Natural killer cell (primary cell): ENCODE measurements around the gene ATP1B3. TPM values are rescaled to one million over a fixed set of nuclear protein-coding genes. Genes with fewer than 3 reads are reported as not detected.
"Not testable (repeated sequence)": the region's sequence is repeated elsewhere in the genome, so short reads cannot be mapped to it uniquely, and the experiment has no call there.

Source experiments
- ATAC-seq, 3 donors: fragments of 150-1000 bp in 2 of 3; fragments of 200-7000 bp in 1 of 3; cut with Tn5 transposase; 1 replicate in 1 of 3; 2 replicates in 2 of 3; pipeline ENCODE4 v1.10.0; 2021; ENCODE audit warnings: mild to moderate bottlenecking in 2 of 3, moderate library complexity in 2 of 3
- DNase-seq, 2 donors: peaks; one replicate each; pipeline versions ENCODE4 v3.0.0 to v3.0.0-alpha.2; 2013 to 2021; ENCODE audit warnings: mixed read lengths in 1 of 2
- H3K27ac ChIP-seq: one replicate; pipeline ENCODE4 v1.5.1; 2013; ENCODE audit warnings: mild to moderate bottlenecking, low read length
- H3K27me3 ChIP-seq: one replicate; pipeline ENCODE4 v1.6.1; 2013; ENCODE audit warnings: low read length; ENCODE audit not compliant: control insufficient read depth, insufficient read depth
- H3K36me3 ChIP-seq: one replicate; pipeline ENCODE4 v1.6.1; 2013; ENCODE audit warnings: low read length; ENCODE audit not compliant: control insufficient read depth, insufficient read depth
- H3K4me1 ChIP-seq: one replicate; pipeline ENCODE4 v1.6.1; 2013; ENCODE audit warnings: low read length; ENCODE audit not compliant: control insufficient read depth, insufficient read depth
- H3K4me3 ChIP-seq: one replicate; pipeline ENCODE4 v1.5.1; 2013; ENCODE audit warnings: low read length
- H3K9me3 ChIP-seq: one replicate; pipeline ENCODE4 v1.6.1; 2013; ENCODE audit warnings: low read length; ENCODE audit not compliant: control insufficient read depth, insufficient read depth
- H3K27ac Mint-ChIP-seq, 2 donors: one replicate each; pipeline ENCODE4 v1.8.0; 2022; ENCODE audit warnings: mild to moderate bottlenecking in 2 of 2, mixed read lengths in 2 of 2, moderate library complexity in 1 of 2
- H3K27me3 Mint-ChIP-seq, 2 donors: one replicate each; pipeline ENCODE4 v1.8.0; 2022; ENCODE audit warnings: low read depth in 2 of 2, mixed read lengths in 2 of 2
- H3K36me3 Mint-ChIP-seq: one replicate; pipeline ENCODE4 v1.8.0; 2022; ENCODE audit warnings: mixed read lengths
- H3K4me1 Mint-ChIP-seq, 2 donors: one replicate each; pipeline ENCODE4 v1.8.0; 2022; ENCODE audit warnings: mixed read lengths in 2 of 2
- H3K4me3 Mint-ChIP-seq: one replicate; pipeline ENCODE4 v1.8.0; 2022; ENCODE audit warnings: mild to moderate bottlenecking, moderate library complexity, mixed read lengths
- H3K9me3 Mint-ChIP-seq, 2 donors: one replicate each; pipeline ENCODE4 v1.8.0; 2022; ENCODE audit warnings: mixed read lengths in 2 of 2
- CTCF ChIP-seq: fragments of 200-600 bp; IDR thresholded peaks from one replicate; pipeline ENCODE4 v1.8.0; 2022; ENCODE audit warnings: antibody characterized with exemption
- WGBS: methylation state at CpG from one replicate; pipeline ENCODE4 v1.1.7; 2013; ENCODE audit warnings: missing lambda C conversion rate; ENCODE audit not compliant: insufficient coverage; 5-methylcytosine and 5-hydroxymethylcytosine counted together
- intact Hi-C: fragments of 100-400 bp; cut with micrococcal nuclease; formaldehyde crosslinking; loops from one replicate; pipeline ENCODE4 v1.14.2; 2022
- total RNA-seq, 4 donors: library from RNA; stranded (reverse); fragments of 120-200 nt in 1 of 4; gene quantifications; one replicate each; pipeline versions ENCODE4 v1.2.3 to v1.2.4, GENCODE V29; 2013 to 2022

ATP1B3 gene
- total RNA-seq, 3 donors from 2014 or later (not counting 1 experiment from before 2014, with no cell fraction given), result 46.7 to 81.1 (median 78.2) TPM

GRCh38 chr3:141905129-141905528, 28.7 kb downstream of the ATP1B3 start:
- H3K4me1 Mint-ChIP-seq, result peaks cover 5 to 14% of the 10 kb centered on the region in 2 donors
- DNase-seq, result no peak
- H3K9me3 Mint-ChIP-seq, result no peaks in the 10 kb centered on the region
- WGBS, result 80% methylated on average over 2 of the region's 2 CpGs
- Histone ChIP-seq H3K4me1 (no peaks in the 10 kb centered on the region), H3K27me3 (no peaks in the 10 kb centered on the region), H3K9me3 (peaks cover 1% of the 10 kb centered on the region), H3K36me3 (peaks cover 12% of the 10 kb centered on the region), H3K4me3 (no peak overlapping the region), H3K27ac (no peak overlapping the region)
- no peaks in the 10 kb centered on the region for H3K27me3 Mint-ChIP-seq
- no peak overlapping the region for H3K4me3 Mint-ChIP-seq
- H3K36me3 Mint-ChIP-seq, result peaks cover 16% of the 10 kb centered on the region
- ATAC-seq, result no peak
- intact Hi-C loops, result no loop called here
- no peak for TF ChIP-seq CTCF
- peak overlapping the region in 1 of 2 donors; percentile 67 for H3K27ac Mint-ChIP-seq

GRCh38 chr3:141909408-141909807, 33.0 kb downstream of the ATP1B3 start:
- Histone ChIP-seq H3K4me1 (no peaks in the 10 kb centered on the region), H3K27me3 (no peaks in the 10 kb centered on the region), H3K4me3 (no peak overlapping the region), H3K27ac (no peak overlapping the region), H3K9me3 (no peaks in the 10 kb centered on the region), H3K36me3 (peaks cover 16% of the 10 kb centered on the region)
- intact Hi-C loops, result no loop called here
- peaks cover 6 to 11% of the 10 kb centered on the region in 2 donors for H3K4me1 Mint-ChIP-seq
- peak overlapping the region in 1 of 2 donors; percentile 8 for H3K27ac Mint-ChIP-seq
- H3K27me3 Mint-ChIP-seq, result no peaks in the 10 kb centered on the region
- no peak for DNase-seq
- peaks cover 16% of the 10 kb centered on the region for H3K36me3 Mint-ChIP-seq
- H3K9me3 Mint-ChIP-seq, result peaks cover 0 to 3% of the 10 kb centered on the region in 2 donors
- H3K4me3 Mint-ChIP-seq, result no peak overlapping the region
- no peak for ATAC-seq
- no peak for TF ChIP-seq CTCF

- H3K4me1 ChIP-seq, H3K4me1 Mint-ChIP-seq, H3K4me3 ChIP-seq, DNase-seq, ATAC-seq, H3K27me3 Mint-ChIP-seq, H3K27ac ChIP-seq, H3K4me3 Mint-ChIP-seq, H3K27me3 ChIP-seq, H3K9me3 ChIP-seq, H3K9me3 Mint-ChIP-seq: not testable (repeated sequence)
- intact Hi-C loops, result loop anchor here (5.0 kb wide), 2 partner anchors 33 to 333 kb away; partner anchors contain the start of gene ATP1B3
- peaks cover 20% of the 10 kb centered on the region for H3K36me3 ChIP-seq
- Mint-ChIP-seq H3K36me3 (peaks cover 16% of the 10 kb centered on the region), H3K27ac (peak overlapping the region in 1 of 2 donors; percentile 10)
- 100% methylated on average over 3 of the region's 4 CpGs for WGBS
Observed at GRCh38 chr3:141909986-141910385, 33.5 kb downstream of the ATP1B3 start.

- H3K4me1 ChIP-seq, result no peaks in the 10 kb centered on the region
- intact Hi-C loops, result loop anchor here (1.0 to 5.0 kb wide), 5 partner anchors 36 to 453 kb away; partner anchors contain the start of genes ATP1B3 and RNF7
- H3K36me3 ChIP-seq, result peaks cover 19% of the 10 kb centered on the region
- TF ChIP-seq CTCF, result peak; percentile 80
- 25% methylated on average over 1 of the region's 1 CpG for WGBS
- H3K9me3 ChIP-seq, result no peaks in the 10 kb centered on the region
- Mint-ChIP-seq H3K9me3 (peaks cover 0 to 3% of the 10 kb centered on the region in 2 donors), H3K27ac (peak overlapping the region in 1 of 2 donors; percentile 25), H3K4me1 (peaks cover 6% of the 10 kb centered on the region in 2 donors), H3K4me3 (no peak overlapping the region), H3K27me3 (no peaks in the 10 kb centered on the region), H3K36me3 (peaks cover 13% of the 10 kb centered on the region)
- H3K4me3 ChIP-seq, result no peak overlapping the region
- ATAC-seq (peak; percentile 82 to 96 (median 91)), DNase-seq (peak in 1 of 2 donors; percentile 79)
- no peak overlapping the region for H3K27ac ChIP-seq
- H3K27me3 ChIP-seq, result no peaks in the 10 kb centered on the region
Observed at GRCh38 chr3:141913150-141913811, 36.8 kb downstream of the ATP1B3 start.
